Ovary (tissue), 9 donors: Measurements from ENCODE around the gene CIITA. TPM values are rescaled to one million over a fixed set of nuclear protein-coding genes. Genes with fewer than 3 reads are reported as not detected.

Source experiments
- DNase-seq, 5 donors: peaks; one replicate each; pipeline ENCODE4 v3.0.0-alpha.2; 2019 to 2020
- H3K27ac ChIP-seq, 2 donors: fragments of 200-600 bp; one replicate each; pipeline versions ENCODE4 v1.5.1 to v1.8.0; 2019 to 2022
- H3K27me3 ChIP-seq: fragments of 200-600 bp; one replicate; pipeline ENCODE4 v1.8.0; 2022
- H3K36me3 ChIP-seq: fragments of 200-600 bp; sonication (generic); one replicate; pipeline ENCODE4 v1.5.1; 2019
- H3K4me1 ChIP-seq: one replicate; pipeline ENCODE4 v1.8.1; 2013; ENCODE audit warnings: mild to moderate bottlenecking, moderate library complexity; ENCODE audit not compliant: insufficient read depth
- H3K4me3 ChIP-seq: fragments of 200-600 bp; sonication (generic); one replicate; pipeline ENCODE4 v1.5.1; 2017
- H3K9me3 ChIP-seq, 2 donors: fragments of 200-600 bp in 1 of 2; sonication (generic) in 1 of 2; one replicate each; pipeline versions ENCODE4 v1.5.1 to v1.8.1; 2013 to 2019; ENCODE audit warnings: mild to moderate bottlenecking in 1 of 2, moderate library complexity in 1 of 2
- CTCF ChIP-seq, 3 donors: fragments of 450-650 bp in 2 of 3; fragments of 200-600 bp in 1 of 3; IDR thresholded peaks; one replicate each; pipeline versions ENCODE4 v1.5.1 to v1.8.0; 2016 to 2022; ENCODE audit warnings: antibody characterized with exemption in 3 of 3, mild to moderate bottlenecking in 1 of 3
- EP300 ChIP-seq: sonication (generic); formaldehyde crosslinking; IDR thresholded peaks from one replicate; pipeline ENCODE4 v1.6.1; 2017; ENCODE audit warnings: antibody characterized with exemption
- POLR2A ChIP-seq: fragments of 450-650 bp; IDR thresholded peaks from one replicate; pipeline ENCODE4 v1.6.1; 2017; ENCODE audit warnings: antibody characterized with exemption, mild to moderate bottlenecking, moderate library complexity
- WGBS, 3 donors: extraction: QIAGEN DNeasy Blood & Tissue Kit in 1 of 3; methylation state at CpG; one replicate each; pipeline versions ENCODE4 v1.1.5 to v1.1.7; 2013 to 2017; 5-methylcytosine and 5-hydroxymethylcytosine counted together
- intact Hi-C, 4 donors: fragments of 100-400 bp; cut with DNase I; formaldehyde crosslinking; loops; one replicate each; pipeline versions ENCODE4 v1.11.0 to v1.15.1; 2022 to 2023
- polyA plus RNA-seq, 2 donors: library from polyadenylated mRNA; stranded (reverse); fragments of 200-250 nt in 1 of 2; fragments of 350-450 nt in 1 of 2; fragmentation: Illumina TruSeq in 1 of 2; extraction: RNeasy Lipid Tissue Mini Kit (QIAGEN cat#74804) in 1 of 2; gene quantifications; one replicate each; pipeline ENCODE4 v1.2.3, GENCODE V29; 2013 to 2014
- total RNA-seq, 7 donors: library from RNA; depleted of rRNA in 2 of 7; stranded (reverse); fragments of >200 nt in 2 of 7; fragmentation: NEBNext Ultra II Directional in 3 of 7; extraction: Animal tissue kit (Norgen Biotek cat#: 25700) in 3 of 7; gene quantifications; one replicate each; pipeline versions ENCODE4 v1.1.0 to v1.2.4, GENCODE V29; 2016 to 2023
- donor health status: DM: no; HTN: no; CAD: no; lungs with moderate emphysema.
- donor health status: DM: no; HTN: no; CAD: no.
- donor health status: Bipolar disorder and iron deficiency.
- donor health status: DM: yes; HTN: yes; CAD: no.
- donor health status: DM: no; HTN: no; CAD: no.
- donor health status: DM: yes; HTN: yes; CAD: no.

Gene CIITA
- total and polyA plus RNA-seq, 9 donors: 2.9 to 19.9 (median 7.2) TPM

DNA sequence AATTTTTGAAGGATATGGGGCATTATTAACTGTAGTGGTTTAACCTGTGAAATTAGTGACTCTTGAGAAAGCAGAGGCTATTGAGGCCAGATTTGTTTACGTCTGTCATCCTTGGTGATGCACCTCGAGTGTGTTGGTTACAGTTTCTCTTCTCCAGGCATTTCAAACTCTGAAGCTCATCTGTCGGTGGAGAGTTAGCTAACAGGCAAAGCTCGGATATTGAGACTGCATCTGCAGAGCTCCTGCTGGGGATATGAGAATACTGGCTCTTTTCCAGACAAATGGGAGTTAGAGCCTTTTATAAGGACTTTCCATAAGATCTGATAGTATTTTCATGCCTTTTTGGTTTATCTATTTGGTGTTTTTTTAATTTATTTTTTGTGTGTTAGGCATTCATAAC is 74.0 kb downstream of the CIITA start:
- Histone ChIP-seq H3K27ac (no peak overlapping the region), H3K9me3 (no peaks in the 10 kb centered on the region), H3K4me3 (no peak overlapping the region), H3K36me3 (no peaks in the 10 kb centered on the region), H3K4me1 (peaks cover 2% of the 10 kb centered on the region), H3K27me3 (no peaks in the 10 kb centered on the region)
- no peak for DNase-seq
- WGBS, 3 donors: 41 to 53% (median 53%) methylated on average over 4 of the region's 4 CpGs
- TF ChIP-seq POLR2A (no peak), CTCF (IDR thresholded peaks at IDR 0.05) (no peak), EP300 (no peak)
- intact Hi-C loops: no loop called here

DNA sequence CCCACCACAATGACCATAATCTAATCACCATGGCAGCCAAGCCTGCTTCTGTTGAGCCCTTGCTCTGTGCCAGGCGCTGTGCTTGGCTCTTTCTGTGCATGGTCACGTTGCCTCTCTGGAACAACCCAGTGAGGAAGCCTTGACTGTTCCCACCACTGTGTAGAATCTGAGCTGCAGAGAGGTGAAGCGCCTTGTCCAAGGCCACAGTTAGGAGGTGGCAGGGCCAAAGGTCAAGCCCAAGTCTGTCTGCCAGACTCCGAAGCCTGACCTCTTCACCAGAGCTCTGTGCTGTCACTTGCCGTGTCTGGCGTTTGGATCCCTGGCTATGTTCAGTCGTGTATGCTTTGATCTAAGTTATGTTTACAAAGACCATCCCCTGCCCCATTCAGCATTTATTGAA is 77.9 kb downstream of the CIITA start:
- no peaks in the 10 kb centered on the region for H3K27me3 ChIP-seq
- H3K4me1 ChIP-seq: no peaks in the 10 kb centered on the region
- intact Hi-C loops: no loop called here
- H3K9me3 ChIP-seq: no peaks in the 10 kb centered on the region
- no peak overlapping the region for H3K4me3 ChIP-seq
- 83 to 88% (median 87%) methylated on average over 7 of the region's 7 CpGs for WGBS, 3 donors
- no peak overlapping the region for H3K27ac ChIP-seq
- no peak for TF ChIP-seq POLR2A
- TF ChIP-seq EP300: no peak
- TF ChIP-seq CTCF (IDR thresholded peaks at IDR 0.05): no peak
- no peaks in the 10 kb centered on the region for H3K36me3 ChIP-seq
- no peak for DNase-seq

- Histone ChIP-seq H3K4me3 (no peak overlapping the region), H3K9me3 (no peaks in the 10 kb centered on the region), H3K36me3 (no peaks in the 10 kb centered on the region), H3K27me3 (no peaks in the 10 kb centered on the region), H3K27ac (no peak overlapping the region), H3K4me1 (no peaks in the 10 kb centered on the region)
- TF ChIP-seq EP300: no peak
- no peak for TF ChIP-seq POLR2A
- TF ChIP-seq CTCF (IDR thresholded peaks at IDR 0.05): no peak
- DNase-seq: no peak
- intact Hi-C loops: no loop called here
- 87 to 89% (median 88%) methylated on average over 6 of the region's 6 CpGs for WGBS, 3 donors
These were observed 80.9 kb downstream of the CIITA start for GRCh38 chr16:10957771-10958482.

DNA sequence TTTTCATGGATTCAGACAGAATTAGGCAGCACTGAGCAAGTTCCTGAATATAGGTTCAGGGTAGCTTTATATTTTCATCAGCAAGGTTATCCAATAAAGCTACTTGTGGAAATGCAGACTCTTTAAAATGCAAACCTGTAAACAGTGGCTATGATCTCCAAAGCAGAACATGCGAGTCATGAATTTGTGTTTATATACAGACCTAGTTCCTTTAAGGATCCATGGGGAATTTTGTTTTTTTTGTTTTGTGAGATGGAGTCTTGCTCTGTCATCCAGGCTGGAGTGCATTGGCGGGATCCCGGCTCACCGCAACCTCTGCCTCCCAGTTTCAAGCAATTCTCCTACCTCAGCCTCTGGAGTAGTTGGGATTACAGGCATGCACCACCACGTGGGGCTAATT is 82.2 kb downstream of the CIITA start:
- intact Hi-C loops: no loop called here
- TF ChIP-seq EP300 (no peak), CTCF (IDR thresholded peaks at IDR 0.05) (no peak), POLR2A (no peak)
- H3K36me3 ChIP-seq: no peaks in the 10 kb centered on the region
- no peak for DNase-seq
- no peaks in the 10 kb centered on the region for H3K9me3 ChIP-seq
- H3K4me1 ChIP-seq: no peaks in the 10 kb centered on the region
- WGBS, 3 donors: 88 to 90% (median 88%) methylated on average over 5 of the region's 5 CpGs
- H3K27ac ChIP-seq: no peak overlapping the region
- no peak overlapping the region for H3K4me3 ChIP-seq
- H3K27me3 ChIP-seq: no peaks in the 10 kb centered on the region
